IPS-18a (cell line): ENCODE results near the gene HIVEP2.

ENCODE experiments used
- H3K27ac ChIP-seq: one replicate; pipeline ENCODE4 v1.5.1; 2013; ENCODE audit warnings: low read length
- H3K27me3 ChIP-seq: one replicate; pipeline ENCODE4 v1.6.1; 2013; ENCODE audit warnings: mild to moderate bottlenecking, low read length; ENCODE audit not compliant: control insufficient read depth, insufficient read depth
- H3K36me3 ChIP-seq: one replicate; pipeline ENCODE4 v1.6.1; 2013; ENCODE audit warnings: low read depth, low read length; ENCODE audit not compliant: control insufficient read depth
- H3K4me1 ChIP-seq: one replicate; pipeline ENCODE4 v1.6.1; 2013; ENCODE audit warnings: low read depth, low read length; ENCODE audit not compliant: control insufficient read depth
- H3K4me3 ChIP-seq: one replicate; pipeline ENCODE4 v1.5.1; 2013; ENCODE audit warnings: low read length
- H3K9ac ChIP-seq: one replicate; pipeline ENCODE4 v1.6.1; 2013; ENCODE audit warnings: mild to moderate bottlenecking, low read length, moderate library complexity
- H3K9me3 ChIP-seq: one replicate; pipeline ENCODE4 v1.6.1; 2013; ENCODE audit warnings: low read depth, low read length; ENCODE audit not compliant: control insufficient read depth

HIVEP2 gene

DNA sequence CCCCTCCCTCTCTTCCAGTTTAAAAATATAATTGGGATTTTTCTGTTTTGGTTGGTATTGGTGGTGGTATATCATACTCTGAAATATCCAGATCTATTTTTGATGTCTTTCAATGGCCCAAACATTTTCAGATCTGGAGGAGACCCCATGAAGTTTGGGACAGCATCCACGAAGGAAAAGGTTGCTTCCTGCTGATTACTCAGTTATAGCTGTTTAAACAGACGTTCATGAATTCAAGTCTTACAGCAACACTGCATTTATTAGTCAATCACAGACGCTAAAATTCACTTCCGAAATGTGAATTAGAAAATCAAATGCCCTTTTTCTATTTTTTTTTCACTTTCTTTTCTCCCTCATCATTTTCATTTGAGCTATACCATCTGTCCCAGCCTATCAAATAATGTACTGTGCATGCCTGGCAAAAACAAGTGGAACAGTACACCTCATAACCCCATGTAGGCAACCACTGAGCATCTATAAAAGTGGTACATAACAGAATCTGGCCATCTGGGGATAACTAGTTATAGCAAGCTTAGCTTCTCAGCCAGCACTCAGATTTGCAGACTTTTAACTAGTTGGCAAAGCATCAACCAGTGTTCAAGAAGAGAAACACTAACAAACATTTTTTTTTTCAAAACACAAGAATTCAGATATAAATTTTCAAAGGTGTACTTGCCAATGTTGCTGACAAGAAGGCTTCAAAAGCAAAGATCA lies 124.5 kb downstream of the HIVEP2 start:
- H3K4me3 ChIP-seq = no peak overlapping the region
- H3K9me3 ChIP-seq = no peaks in the 10 kb centered on the region
- no peak overlapping the region for H3K27ac ChIP-seq
- H3K4me1 ChIP-seq = peaks cover 5% of the 10 kb centered on the region
- H3K27me3 ChIP-seq = no peaks in the 10 kb centered on the region
- no peak overlapping the region for H3K9ac ChIP-seq
- no peaks in the 10 kb centered on the region for H3K36me3 ChIP-seq

DNA sequence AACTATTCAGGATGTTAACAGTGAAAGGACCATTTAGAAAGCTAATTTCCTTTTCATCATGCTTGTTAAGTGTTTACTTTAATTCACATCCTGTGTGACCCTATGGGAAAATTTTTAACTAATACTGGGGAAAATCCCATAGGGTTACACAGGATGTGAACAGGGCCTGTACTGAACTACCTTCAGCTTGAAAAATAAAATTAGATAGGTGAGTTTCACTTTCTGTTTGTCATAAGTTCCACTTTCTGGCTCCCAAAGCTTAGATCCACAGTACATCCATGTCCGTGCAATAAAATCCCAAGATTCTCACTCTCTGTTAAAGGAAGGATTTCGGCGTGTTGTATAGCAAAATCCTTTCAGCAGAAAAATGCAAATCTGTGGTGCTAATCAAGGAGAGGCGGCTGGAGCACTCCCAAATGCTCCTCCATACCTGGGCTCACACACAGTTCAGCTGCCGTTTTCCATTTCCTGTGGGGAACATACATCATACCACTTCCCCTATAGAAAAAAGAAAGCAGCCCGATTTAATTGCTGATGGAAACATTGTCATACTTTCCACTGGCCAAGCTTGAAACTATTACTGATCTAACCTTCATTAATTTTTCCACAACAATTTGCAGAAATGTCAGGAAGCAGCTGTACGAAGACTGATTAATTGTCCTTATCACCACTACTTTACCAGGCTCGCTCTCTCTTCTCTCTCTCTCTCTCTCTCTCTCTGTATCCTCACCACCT lies 125.2 kb downstream of the HIVEP2 start:
- Histone ChIP-seq H3K27me3 (no peaks in the 10 kb centered on the region), H3K9ac (no peak overlapping the region), H3K9me3 (no peaks in the 10 kb centered on the region), H3K4me1 (peaks cover 5% of the 10 kb centered on the region), H3K27ac (no peak overlapping the region), H3K4me3 (no peak overlapping the region), H3K36me3 (no peaks in the 10 kb centered on the region)

DNA sequence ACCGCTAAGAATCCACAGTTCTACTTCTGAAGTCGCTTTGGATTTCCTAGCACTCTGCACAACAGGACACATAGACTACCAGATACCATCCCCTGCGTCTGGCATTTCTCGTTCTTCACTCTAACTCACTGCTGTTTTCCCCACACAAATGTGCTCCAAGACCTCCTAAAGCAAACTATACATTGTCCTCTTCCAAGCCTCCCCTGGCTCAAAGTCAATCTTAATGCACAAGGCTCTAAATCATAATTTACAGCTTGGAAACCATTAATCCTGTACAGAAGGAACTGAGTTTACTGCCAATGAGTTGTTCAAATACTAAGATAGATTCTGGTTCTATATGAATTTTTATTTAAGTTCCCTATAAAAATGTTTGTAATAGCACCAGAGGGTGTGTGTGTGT lies 128.5 kb downstream of the HIVEP2 start:
- Histone ChIP-seq H3K4me3 (no peak overlapping the region), H3K4me1 (peaks cover 6% of the 10 kb centered on the region), H3K9me3 (no peaks in the 10 kb centered on the region), H3K27me3 (no peaks in the 10 kb centered on the region), H3K36me3 (no peaks in the 10 kb centered on the region), H3K27ac (no peak overlapping the region), H3K9ac (no peak overlapping the region)

- Histone ChIP-seq H3K4me1 (peaks cover 6% of the 10 kb centered on the region), H3K4me3 (no peak overlapping the region), H3K9me3 (no peaks in the 10 kb centered on the region), H3K9ac (no peak overlapping the region), H3K27me3 (no peaks in the 10 kb centered on the region), H3K27ac (no peak overlapping the region), H3K36me3 (no peaks in the 10 kb centered on the region)
Observed at GRCh38 chr6:142816031-142816430, 128.9 kb downstream of the HIVEP2 start.

- H3K4me1 ChIP-seq = peaks cover 6% of the 10 kb centered on the region
- H3K36me3 ChIP-seq = no peaks in the 10 kb centered on the region
- H3K27ac ChIP-seq = no peak overlapping the region
- H3K4me3 ChIP-seq = no peak overlapping the region
- H3K9me3 ChIP-seq = no peaks in the 10 kb centered on the region
- H3K9ac ChIP-seq = no peak overlapping the region
- no peaks in the 10 kb centered on the region for H3K27me3 ChIP-seq
Observed at GRCh38 chr6:142811923-142812322, 133.1 kb downstream of the HIVEP2 start.

DNA sequence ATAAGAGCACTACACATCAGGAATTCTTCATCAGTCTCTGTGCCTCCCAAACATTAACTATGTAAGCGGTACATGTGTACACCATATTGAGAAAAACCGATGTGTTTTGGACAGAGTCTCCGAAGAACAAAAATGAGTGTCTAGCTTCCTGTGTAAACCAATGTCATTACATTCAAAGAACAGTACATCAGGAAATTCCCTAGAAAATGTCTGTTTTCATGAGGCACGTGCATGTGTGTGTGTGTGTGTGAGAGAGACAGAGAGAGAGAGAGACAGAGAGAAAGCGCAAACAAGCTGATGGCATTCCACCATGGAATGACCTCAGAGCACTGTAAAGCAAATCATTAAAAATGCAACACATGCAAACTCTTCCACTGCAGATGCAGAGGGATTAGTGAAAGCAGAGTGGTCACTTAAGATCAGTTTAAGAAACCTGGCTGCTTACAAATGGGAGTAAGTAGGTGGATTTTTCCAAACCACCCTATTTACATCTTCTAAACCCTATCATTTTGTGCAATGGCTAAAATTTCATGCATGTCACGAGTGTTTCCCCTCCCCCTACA lies 133.9 kb downstream of the HIVEP2 start:
- no peaks in the 10 kb centered on the region for H3K9me3 ChIP-seq
- H3K4me3 ChIP-seq = no peak overlapping the region
- H3K9ac ChIP-seq = no peak overlapping the region
- H3K4me1 ChIP-seq = peaks cover 6% of the 10 kb centered on the region
- H3K36me3 ChIP-seq = no peaks in the 10 kb centered on the region
- H3K27me3 ChIP-seq = no peaks in the 10 kb centered on the region
- no peak overlapping the region for H3K27ac ChIP-seq

GRCh38 chr6:142809947-142810346 lies 135.0 kb downstream of the HIVEP2 start:
- H3K27ac ChIP-seq = no peak overlapping the region
- H3K36me3 ChIP-seq = no peaks in the 10 kb centered on the region

GRCh38 chr6:142808405-142809061 lies 136.4 kb downstream of the HIVEP2 start:
- H3K27me3 ChIP-seq = no peaks in the 10 kb centered on the region
- H3K4me3 ChIP-seq = no peak overlapping the region
- H3K27ac ChIP-seq = no peak overlapping the region
- no peak overlapping the region for H3K9ac ChIP-seq
- H3K36me3 ChIP-seq = no peaks in the 10 kb centered on the region
- H3K9me3 ChIP-seq = no peaks in the 10 kb centered on the region
- H3K4me1 ChIP-seq = peaks cover 6% of the 10 kb centered on the region

More at GRCh38 chr6:142809947-142810346, 135.0 kb downstream of the HIVEP2 start:
- H3K27me3 ChIP-seq = no peaks in the 10 kb centered on the region
- H3K9ac ChIP-seq = no peak overlapping the region
- H3K4me1 ChIP-seq = peaks cover 6% of the 10 kb centered on the region
- no peak overlapping the region for H3K4me3 ChIP-seq
- no peaks in the 10 kb centered on the region for H3K9me3 ChIP-seq

DNA sequence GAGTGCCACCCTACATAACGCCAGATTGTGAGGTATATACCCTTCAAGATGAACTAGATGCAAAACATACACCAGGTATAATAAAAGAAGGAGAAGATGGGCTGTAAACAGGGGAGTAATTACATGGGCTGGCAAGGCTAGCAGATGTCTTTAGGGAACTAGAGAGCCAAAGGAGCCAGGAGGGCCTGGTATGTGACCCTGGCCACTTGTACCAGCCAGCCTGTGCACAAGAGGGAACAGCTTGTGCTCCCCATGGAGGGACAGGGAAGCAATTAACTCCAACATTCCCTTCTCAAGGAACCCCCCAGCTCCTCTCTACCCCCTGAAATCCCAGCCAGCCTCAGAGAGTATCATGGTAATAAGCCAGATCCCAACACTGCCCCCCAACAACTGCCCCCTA lies 139.9 kb downstream of the HIVEP2 start:
- H3K36me3 ChIP-seq = no peaks in the 10 kb centered on the region
- no peaks in the 10 kb centered on the region for H3K27me3 ChIP-seq
- H3K27ac ChIP-seq = no peak overlapping the region
- H3K9me3 ChIP-seq = no peaks in the 10 kb centered on the region
- no peak overlapping the region for H3K4me3 ChIP-seq
- no peak overlapping the region for H3K9ac ChIP-seq
- peaks cover 4% of the 10 kb centered on the region for H3K4me1 ChIP-seq

GRCh38 chr6:142804490-142804889 lies 140.5 kb downstream of the HIVEP2 start:
- Histone ChIP-seq H3K36me3 (no peaks in the 10 kb centered on the region), H3K27me3 (no peaks in the 10 kb centered on the region), H3K9me3 (no peaks in the 10 kb centered on the region), H3K4me1 (peaks cover 4% of the 10 kb centered on the region), H3K4me3 (no peak overlapping the region), H3K27ac (no peak overlapping the region), H3K9ac (no peak overlapping the region)

DNA sequence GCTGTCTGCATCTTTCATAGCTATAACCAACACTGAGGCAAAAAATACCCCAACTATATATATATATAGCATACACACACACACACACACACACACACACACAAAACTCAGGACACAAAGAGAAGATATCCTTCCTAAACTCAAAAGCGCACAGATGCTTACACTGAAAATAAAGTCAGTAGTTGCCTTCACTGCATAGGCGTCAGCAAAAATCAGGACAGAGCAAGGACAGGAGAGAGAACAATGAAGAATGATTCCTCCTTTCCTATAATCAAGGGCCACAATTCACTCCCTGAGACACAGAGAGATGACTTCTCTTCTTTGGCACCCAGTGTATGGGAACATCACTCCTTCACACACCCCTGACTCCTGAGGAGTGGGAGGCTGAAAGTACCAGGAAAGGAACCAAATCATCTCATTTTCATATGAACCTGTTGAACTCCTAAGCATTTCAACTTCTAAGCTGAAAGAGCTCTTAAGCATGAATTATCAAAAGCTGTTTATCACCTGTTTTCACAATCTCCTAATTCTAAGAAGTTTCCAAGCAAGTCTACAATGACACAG lies 141.4 kb downstream of the HIVEP2 start:
- H3K4me1 ChIP-seq = peaks cover 4% of the 10 kb centered on the region
- no peak overlapping the region for H3K9ac ChIP-seq
- H3K27ac ChIP-seq = no peak overlapping the region
- H3K9me3 ChIP-seq = no peaks in the 10 kb centered on the region
- H3K27me3 ChIP-seq = no peaks in the 10 kb centered on the region
- no peaks in the 10 kb centered on the region for H3K36me3 ChIP-seq
- no peak overlapping the region for H3K4me3 ChIP-seq
